WTC11 (cell line): Measurements from ENCODE around the gene FGG. TPM values are rescaled to one million over a fixed set of nuclear protein-coding genes. Genes with fewer than 3 reads are reported as not detected.

ENCODE experiments used
- ATAC-seq: fragments of 200-7000 bp; cut with Tn5 transposase; 2 replicates; pipeline ENCODE4 v1.10.0; 2021; ENCODE audit warnings: mild to moderate bottlenecking, moderate library complexity
- CTCF ChIA-PET: fragments of 300-600 bp; sonication (Branson Sonifier 250); formaldehyde crosslinking; loops from one replicate; lab custom pipeline; 2021; ENCODE audit warnings: antibody characterized with exemption; lab: Charles Lee
- POLR2A ChIA-PET: fragments of 350-600 bp; sonication (Branson Sonifier 250); formaldehyde crosslinking; loops from one replicate; lab custom pipeline; 2021; ENCODE audit warnings: antibody characterized with exemption; lab: Charles Lee
- DNase-seq: peaks from one replicate; pipeline ENCODE4 v3.0.0; 2021; ENCODE audit warnings: low spot score
- H3K27ac Mint-ChIP-seq: 2 replicates; pipeline ENCODE4 v1.8.0; 2021; ENCODE audit warnings: mixed read lengths
- H3K27me3 Mint-ChIP-seq: 2 replicates; pipeline ENCODE4 v1.8.0; 2021; ENCODE audit warnings: low read depth, mild to moderate bottlenecking, moderate library complexity, mixed read lengths
- H3K36me3 Mint-ChIP-seq: 2 replicates; pipeline ENCODE4 v1.8.0; 2021; ENCODE audit warnings: mixed read lengths
- H3K4me1 Mint-ChIP-seq: 2 replicates; pipeline ENCODE4 v1.8.0; 2022; ENCODE audit warnings: mixed read lengths
- H3K4me3 Mint-ChIP-seq: 2 replicates; pipeline ENCODE4 v1.8.0; 2021; ENCODE audit warnings: mild to moderate bottlenecking, moderate library complexity, mixed read lengths
- H3K9me3 Mint-ChIP-seq: 2 replicates; pipeline ENCODE4 v1.8.0; 2021; ENCODE audit warnings: mixed read lengths
- GABPB1 ChIP-seq: sonication (generic); formaldehyde crosslinking; IDR thresholded peaks from 2 replicates; pipeline ENCODE4 v1.8.1; 2023; ENCODE audit warnings: mild to moderate bottlenecking, missing genetic modification reagents
- GRHL2 ChIP-seq: fragments of 250-450 bp; sonication (Bioruptor Pico); IDR thresholded peaks from 2 replicates; pipeline ENCODE4 v1.8.0; 2022; ENCODE audit warnings: mild to moderate bottlenecking, moderate library complexity; ENCODE audit not compliant: insufficient replicate concordance, severe bottlenecking
- NFE2L1 ChIP-seq: sonication (generic); formaldehyde crosslinking; IDR thresholded peaks from 2 replicates; pipeline ENCODE4 v1.8.1; 2023; ENCODE audit warnings: missing genetic modification reagents
- PRRX2 ChIP-seq: fragments of 250-450 bp; sonication (Bioruptor Pico); IDR thresholded peaks from 2 replicates; pipeline ENCODE4 v1.8.0; 2021; ENCODE audit warnings: mild to moderate bottlenecking
- SMAD4 ChIP-seq: sonication (generic); formaldehyde crosslinking; IDR thresholded peaks from 2 replicates; pipeline ENCODE4 v1.8.0; 2022; ENCODE audit warnings: mild to moderate bottlenecking, missing genetic modification reagents
- total RNA-seq: library from RNA; stranded (reverse); gene quantifications from 3 replicates; pipeline ENCODE4 v1.2.3, GENCODE V29; 2021

Gene FGG
- total RNA-seq, 1 experiment from 2014 or later: 2.4 TPM

DNA sequence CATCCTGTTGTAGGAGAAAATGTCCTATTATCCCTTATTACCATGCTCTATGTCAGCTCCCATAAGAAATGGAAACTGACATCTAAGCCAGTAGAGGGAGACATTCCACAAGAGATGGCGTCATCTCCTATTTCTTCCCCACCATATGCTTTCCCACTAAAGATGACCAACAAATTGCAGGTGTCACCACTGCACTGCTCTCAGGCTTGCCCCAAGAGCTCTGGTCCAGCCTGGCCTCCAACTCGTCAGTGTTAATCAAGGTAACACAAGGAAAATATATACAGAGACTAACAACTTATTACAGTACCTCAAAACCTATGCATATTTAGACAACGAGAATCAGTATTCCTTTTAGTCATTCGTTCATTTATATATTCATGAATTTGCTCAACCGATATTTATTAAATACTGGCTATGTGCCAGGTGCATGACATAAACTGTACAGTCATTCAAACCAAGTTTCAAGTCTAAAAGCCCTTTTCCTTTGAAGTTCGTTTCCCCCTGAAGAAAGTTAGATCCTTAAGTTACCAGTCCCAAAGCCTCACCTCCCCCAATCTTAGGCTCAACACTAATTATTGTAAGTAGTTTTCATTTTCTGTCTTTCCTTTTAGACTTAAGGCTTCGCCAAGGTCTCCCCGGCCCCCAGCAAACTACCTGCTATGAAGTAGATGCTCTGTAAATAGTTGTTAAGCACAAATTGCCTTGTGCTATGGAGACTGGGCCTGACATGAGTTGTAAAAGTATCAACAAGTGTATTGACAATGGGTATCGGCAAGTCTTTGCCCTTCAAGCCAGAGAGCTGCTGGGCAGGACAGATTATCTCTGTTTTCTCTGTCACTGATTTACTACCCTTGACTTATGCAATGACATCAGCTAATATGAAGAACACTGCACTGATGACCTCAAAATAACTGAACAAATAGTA is 52.7 kb downstream of the FGG start:
- ChIA-PET CTCF (interaction anchor here (0.6 to 4.5 kb wide), 34 partner anchors 9 to 709 kb away, joined by 3 to 145 read pairs (median 6); partner anchors contain the start of genes FGA, FGG and PLRG1), POLR2A (interaction anchor here (0.9 kb wide), 1 partner anchor 10 kb away, joined by 5 read pairs; the partner anchor contains the start of gene PLRG1)
- no peak overlapping the region for H3K4me3 Mint-ChIP-seq
- H3K36me3 Mint-ChIP-seq: no peaks in the 10 kb centered on the region
- H3K27me3 Mint-ChIP-seq: no peaks in the 10 kb centered on the region
- H3K9me3 Mint-ChIP-seq: no peaks in the 10 kb centered on the region
- DNase-seq (peak; percentile 17), ATAC-seq (peak; percentile 98)
- no peaks in the 10 kb centered on the region for H3K4me1 Mint-ChIP-seq
- H3K27ac Mint-ChIP-seq: no peak overlapping the region
- TF ChIP-seq GABPB1 (CRISPR knock-in tag): peak; percentile 85
- TF ChIP-seq PRRX2 (CRISPR knock-in tag): no peak

DNA sequence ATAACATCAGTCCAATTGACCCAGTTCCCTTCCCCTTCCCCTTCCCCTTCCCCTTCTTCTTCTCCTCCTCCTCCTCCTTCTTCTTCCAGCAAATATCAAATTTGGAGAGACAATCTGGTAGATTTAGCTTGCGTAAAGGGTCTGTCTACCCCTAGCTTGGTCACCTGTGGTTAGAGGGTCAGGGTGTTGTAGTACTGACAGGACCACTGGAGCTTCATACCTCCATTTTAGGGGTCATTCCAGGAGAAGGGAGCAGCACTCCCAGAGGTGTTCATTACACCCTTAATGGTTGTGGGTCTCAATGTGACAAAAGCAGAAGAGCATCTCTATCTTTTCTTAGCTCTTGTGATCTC is 53.3 kb downstream of the FGG start:
- no peak overlapping the region for H3K4me3 Mint-ChIP-seq
- DNase-seq (no peak), ATAC-seq (peak; percentile 46)
- H3K27ac Mint-ChIP-seq: no peak overlapping the region
- ChIA-PET POLR2A (interaction anchor here (0.9 kb wide), 1 partner anchor 9 kb away, joined by 5 read pairs; the partner anchor contains the start of gene PLRG1), CTCF (interaction anchor here (0.6 to 4.5 kb wide), 34 partner anchors 9 to 710 kb away, joined by 3 to 145 read pairs (median 6); partner anchors contain the start of genes FGA, FGG and PLRG1)
- no peaks in the 10 kb centered on the region for H3K27me3 Mint-ChIP-seq
- no peaks in the 10 kb centered on the region for H3K4me1 Mint-ChIP-seq
- H3K9me3 Mint-ChIP-seq: no peaks in the 10 kb centered on the region
- TF ChIP-seq SMAD4 (CRISPR knock-in tag) (no peak), NFE2L1 (CRISPR knock-in tag) (no peak), GRHL2 (CRISPR knock-in tag) (no peak)
- H3K36me3 Mint-ChIP-seq: no peaks in the 10 kb centered on the region

Other genes with a start within 250 kb of the FGG start
- 1.3 to 1.9 TPM (median 1.4 TPM) in 3 replicates for gene DCHS2, start 120.9 kb downstream of the FGG start, total RNA-seq
- 76.3 to 84.8 TPM (median 78.3 TPM) in 3 replicates for gene PLRG1, start 62.3 kb downstream of the FGG start, total RNA-seq
- 2.0 to 3.5 TPM (median 2.3 TPM) in 3 replicates for gene FGB, start 49.6 kb downstream of the FGG start, total RNA-seq
- 3.2 to 5.9 TPM (median 3.4 TPM) in 3 replicates for gene FGA, start 21.9 kb downstream of the FGG start, total RNA-seq
- 33.0 to 37.7 TPM (median 34.5 TPM) in 3 replicates for gene LRAT, start 131.3 kb upstream of the FGG start, total RNA-seq
- 3.3 to 4.6 TPM (median 4.2 TPM) in 3 replicates for gene RBM46, start 168.6 kb upstream of the FGG start, total RNA-seq